Omental fat pad (tissue), 4 donors: ENCODE measurements around the gene BLVRA. TPM values are rescaled to one million over a fixed set of nuclear protein-coding genes. Genes with fewer than 3 reads are reported as not detected.

ENCODE experiments used
- ATAC-seq: fragments of 150-250 bp; one replicate; pipeline ENCODE4 v1.9.1; 2016; ENCODE audit warnings: mild to moderate bottlenecking, moderate library complexity; ENCODE audit not compliant: low FRiP score
- DNase-seq: peaks from one replicate; pipeline ENCODE4 v3.0.0-alpha.2; 2019; ENCODE audit warnings: low spot score
- total RNA-seq, 4 donors: library from RNA; depleted of rRNA; stranded (reverse); fragments of >200 nt; gene quantifications; one replicate each; pipeline ENCODE4 v1.1.0, GENCODE V29; 2016
- TF ChIP-seq, protein P1 (sequence below), 3 donors: fragments of 450-650 bp; IDR thresholded peaks; one replicate each; pipeline ENCODE4 v1.5.1; 2016 to 2017; ENCODE audit warnings: antibody characterized with exemption in 3 of 3, mild to moderate bottlenecking in 3 of 3, moderate library complexity in 2 of 3

BLVRA gene
- total RNA-seq, 4 donors from 2014 or later = 36.3 to 75.3 (median 58.8) TPM

- TF ChIP-seq, protein P1, sequence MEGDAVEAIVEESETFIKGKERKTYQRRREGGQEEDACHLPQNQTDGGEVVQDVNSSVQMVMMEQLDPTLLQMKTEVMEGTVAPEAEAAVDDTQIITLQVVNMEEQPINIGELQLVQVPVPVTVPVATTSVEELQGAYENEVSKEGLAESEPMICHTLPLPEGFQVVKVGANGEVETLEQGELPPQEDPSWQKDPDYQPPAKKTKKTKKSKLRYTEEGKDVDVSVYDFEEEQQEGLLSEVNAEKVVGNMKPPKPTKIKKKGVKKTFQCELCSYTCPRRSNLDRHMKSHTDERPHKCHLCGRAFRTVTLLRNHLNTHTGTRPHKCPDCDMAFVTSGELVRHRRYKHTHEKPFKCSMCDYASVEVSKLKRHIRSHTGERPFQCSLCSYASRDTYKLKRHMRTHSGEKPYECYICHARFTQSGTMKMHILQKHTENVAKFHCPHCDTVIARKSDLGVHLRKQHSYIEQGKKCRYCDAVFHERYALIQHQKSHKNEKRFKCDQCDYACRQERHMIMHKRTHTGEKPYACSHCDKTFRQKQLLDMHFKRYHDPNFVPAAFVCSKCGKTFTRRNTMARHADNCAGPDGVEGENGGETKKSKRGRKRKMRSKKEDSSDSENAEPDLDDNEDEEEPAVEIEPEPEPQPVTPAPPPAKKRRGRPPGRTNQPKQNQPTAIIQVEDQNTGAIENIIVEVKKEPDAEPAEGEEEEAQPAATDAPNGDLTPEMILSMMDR (IDR thresholded peaks at IDR 0.05) = no peak
- no peak for DNase-seq
These were observed 97.8 kb downstream of the BLVRA start for GRCh38 chr7:43856316-43856715.

More at GRCh38 chr7:43856316-43856715, 97.8 kb downstream of the BLVRA start:
- no peak for ATAC-seq

Other genes starting within 250 kb of the BLVRA start
- 10 to 100 TPM; 12.9 to 60.2 (median 15.7) TPM for gene STK17A, start 175.6 kb upstream of the BLVRA start, total RNA-seq
- gene COA1, start 29.2 kb upstream of the BLVRA start, total RNA-seq = 10 to 100 TPM; 34.5 to 57.4 (median 44.3) TPM
- gene MRPS24, start 110.8 kb downstream of the BLVRA start, total RNA-seq = 100 to 1,000 TPM in 1 of 4 donors, 10 to 100 TPM in 3; 69.8 to 109 (median 82.6) TPM
- 10 to 100 TPM; 25.2 to 45.3 (median 25.6) TPM for gene URGCP, start 147.9 kb downstream of the BLVRA start, total RNA-seq
- gene UBE2D4, start 167.8 kb downstream of the BLVRA start, total RNA-seq = 10 to 100 TPM; 21.4 to 27.1 (median 24.2) TPM
- gene SPDYE1, start 239.2 kb downstream of the BLVRA start, total RNA-seq = not detected